GM12891 (cell line): ENCODE measurements around the gene ZMIZ1.

Experiments used
- POLR2A ChIP-seq: IDR thresholded peaks from 2 replicates; pipeline ENCODE4 v1.6.1; 2011; ENCODE audit warnings: low read depth, low read length, control low read depth
- POLR2AphosphoS5 ChIP-seq: IDR thresholded peaks from 2 replicates; pipeline ENCODE4 v1.6.1; 2011; ENCODE audit warnings: low read depth, low read length, control low read depth
- POU2F2 ChIP-seq: IDR thresholded peaks from 2 replicates; pipeline ENCODE4 v1.6.1; 2011; ENCODE audit warnings: low read depth, mild to moderate bottlenecking, control low read depth, low read length, moderate library complexity
- SPI1 ChIP-seq: IDR thresholded peaks from 2 replicates; pipeline ENCODE4 v1.6.1; 2011; ENCODE audit warnings: low read depth, low read length, control low read depth
- TAF1 ChIP-seq: IDR thresholded peaks from 2 replicates; pipeline ENCODE4 v1.6.1; 2011; ENCODE audit warnings: low read depth, low read length, control low read depth

DNA sequence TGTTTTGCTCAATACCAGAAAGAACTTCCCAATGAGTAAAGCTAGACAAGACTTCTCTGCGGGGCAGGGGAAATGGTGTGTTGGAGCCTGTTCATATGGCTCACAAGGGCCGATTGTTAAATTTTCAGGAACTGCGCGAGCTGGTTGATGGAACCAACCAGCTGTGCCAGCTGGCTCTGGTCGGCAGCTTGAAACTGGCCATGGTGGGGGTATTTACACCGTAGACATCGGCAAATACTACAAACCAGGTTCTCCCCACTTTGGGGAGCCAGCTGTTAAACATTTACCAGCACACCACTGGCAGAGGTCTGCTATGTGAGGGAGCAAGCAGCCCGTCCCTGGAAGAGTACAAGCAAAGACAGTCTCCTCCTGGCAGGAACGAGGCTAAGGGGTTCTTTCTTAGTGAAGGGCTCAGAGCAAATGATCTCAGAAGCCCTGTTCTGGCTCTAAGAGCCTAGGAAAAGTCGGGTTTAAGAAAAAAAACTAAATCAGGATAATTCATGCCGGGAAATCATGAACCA is 8.8 kb upstream of the ZMIZ1 start:
- no peak for TF ChIP-seq POLR2A
- no peak for TF ChIP-seq POLR2AphosphoS5
- TF ChIP-seq TAF1 = no peak
- no peak for TF ChIP-seq POU2F2
- TF ChIP-seq SPI1 = no peak
